ENCODE data around the gene SPZ1.

SPZ1 gene

GRCh38 chr5:80283360-80283759, 36.4 kb upstream of the SPZ1 start:
- no peak for DNase-seq (ENCODE audit: extremely low spot score)
- ChIA-PET CTCF (no interaction called here), POLR2A (no interaction called here)
- TF ChIP-seq ZNF384 (IDR thresholded peaks at IDR 0.05) (no peak), BHLHE40 (IDR thresholded peaks at IDR 0.05; ENCODE audit: borderline replicate concordance) (no peak), FOXM1 (IDR thresholded peaks at IDR 0.05; ENCODE audit: borderline replicate concordance) (no peak), ELF4 (IDR thresholded peaks at IDR 0.05) (no peak), PKNOX1 (IDR thresholded peaks at IDR 0.05) (no peak), HDGF (IDR thresholded peaks at IDR 0.05; ENCODE audit: borderline replicate concordance) (no peak)

GRCh38 chr5:80284720-80285119, 35.1 kb upstream of the SPZ1 start:
- ChIA-PET POLR2A (no interaction called here), CTCF (no interaction called here)
- TF ChIP-seq ARNT (IDR thresholded peaks at IDR 0.05): no peak
- TF ChIP-seq FOXK2 (IDR thresholded peaks at IDR 0.05): no peak
- TF ChIP-seq FOXA1 (IDR thresholded peaks at IDR 0.05): no peak
- no peak for TF ChIP-seq TARDBP (IDR thresholded peaks at IDR 0.05)
- no peak for TF ChIP-seq LEF1 (IDR thresholded peaks at IDR 0.05; ENCODE audit: borderline replicate concordance)
- TF ChIP-seq ELF4 (IDR thresholded peaks at IDR 0.05): no peak
- no peak for TF ChIP-seq L3MBTL2 (conservative IDR thresholded peaks at IDR 0.05)
- TF ChIP-seq NFRKB (IDR thresholded peaks at IDR 0.05): no peak
- TF ChIP-seq HDGF (IDR thresholded peaks at IDR 0.05; ENCODE audit: borderline replicate concordance): no peak
- TF ChIP-seq CTBP1 (IDR thresholded peaks at IDR 0.05; ENCODE audit: borderline replicate concordance): no peak
- TF ChIP-seq ZNF384 (IDR thresholded peaks at IDR 0.05): no peak
- no peak for TF ChIP-seq BHLHE40 (IDR thresholded peaks at IDR 0.05; ENCODE audit: borderline replicate concordance)
- TF ChIP-seq FOXM1 (IDR thresholded peaks at IDR 0.05; ENCODE audit: borderline replicate concordance): no peak
- TF ChIP-seq PKNOX1 (IDR thresholded peaks at IDR 0.05): no peak
- TF ChIP-seq SP1 (IDR thresholded peaks at IDR 0.05): no peak
- no peak for DNase-seq (ENCODE audit: extremely low spot score)

GRCh38 chr5:80288177-80288576, 31.6 kb upstream of the SPZ1 start:
- CTCF ChIA-PET: no interaction called here
- DNase-seq (ENCODE audit: extremely low spot score): no peak
- POLR2A ChIA-PET: no interaction called here
- TF ChIP-seq HDGF (IDR thresholded peaks at IDR 0.05; ENCODE audit: borderline replicate concordance): no peak
- no peak for TF ChIP-seq BHLHE40 (IDR thresholded peaks at IDR 0.05; ENCODE audit: borderline replicate concordance)

- CTCF ChIA-PET: interaction anchor here (0.6 kb wide), 1 partner anchor 119 kb away, joined by 4 read pairs; no protein-coding TSS in a partner anchor
- POLR2A ChIA-PET: no interaction called here
- DNase-seq (ENCODE audit: extremely low spot score): no peak
- no peak for TF ChIP-seq NFRKB (IDR thresholded peaks at IDR 0.05)
- no peak for TF ChIP-seq CTBP1 (IDR thresholded peaks at IDR 0.05; ENCODE audit: borderline replicate concordance)
- TF ChIP-seq SP1 (IDR thresholded peaks at IDR 0.05): no peak
- no peak for TF ChIP-seq FOXK2 (IDR thresholded peaks at IDR 0.05)
- no peak for TF ChIP-seq FOXM1 (IDR thresholded peaks at IDR 0.05; ENCODE audit: borderline replicate concordance)
- TF ChIP-seq HDGF (IDR thresholded peaks at IDR 0.05; ENCODE audit: borderline replicate concordance): no peak
- TF ChIP-seq ARNT (IDR thresholded peaks at IDR 0.05): no peak
- TF ChIP-seq ZNF384 (IDR thresholded peaks at IDR 0.05): no peak
- no peak for TF ChIP-seq LEF1 (IDR thresholded peaks at IDR 0.05; ENCODE audit: borderline replicate concordance)
- no peak for TF ChIP-seq L3MBTL2 (conservative IDR thresholded peaks at IDR 0.05)
These were observed 30.5 kb upstream of the SPZ1 start for GRCh38 chr5:80289320-80289719.

- no peak for DNase-seq (ENCODE audit: extremely low spot score)
- ChIA-PET POLR2A (no interaction called here), CTCF (interaction anchor here (1.3 kb wide), 1 partner anchor 16 kb away, joined by 3 read pairs; no protein-coding TSS in a partner anchor)
- TF ChIP-seq BHLHE40 (IDR thresholded peaks at IDR 0.05; ENCODE audit: borderline replicate concordance) (no peak), HDGF (IDR thresholded peaks at IDR 0.05; ENCODE audit: borderline replicate concordance) (no peak), L3MBTL2 (conservative IDR thresholded peaks at IDR 0.05) (no peak), SP1 (IDR thresholded peaks at IDR 0.05) (no peak)
These were observed 28.0 kb upstream of the SPZ1 start for GRCh38 chr5:80291761-80292160.

- no peak for DNase-seq (ENCODE audit: extremely low spot score)
- TF ChIP-seq ARNT (IDR thresholded peaks at IDR 0.05) (no peak), NFRKB (IDR thresholded peaks at IDR 0.05) (no peak), LEF1 (IDR thresholded peaks at IDR 0.05; ENCODE audit: borderline replicate concordance) (no peak), HDGF (IDR thresholded peaks at IDR 0.05; ENCODE audit: borderline replicate concordance) (no peak), FOXK2 (IDR thresholded peaks at IDR 0.05) (no peak), BHLHE40 (IDR thresholded peaks at IDR 0.05; ENCODE audit: borderline replicate concordance) (no peak), FOXM1 (IDR thresholded peaks at IDR 0.05; ENCODE audit: borderline replicate concordance) (no peak), SUZ12 (IDR thresholded peaks at IDR 0.05) (no peak), SP1 (IDR thresholded peaks at IDR 0.05) (no peak), TARDBP (IDR thresholded peaks at IDR 0.05) (no peak), L3MBTL2 (conservative IDR thresholded peaks at IDR 0.05) (no peak), CTBP1 (IDR thresholded peaks at IDR 0.05; ENCODE audit: borderline replicate concordance) (no peak), FOXA1 (IDR thresholded peaks at IDR 0.05) (no peak), ZNF384 (IDR thresholded peaks at IDR 0.05) (no peak), ELF4 (IDR thresholded peaks at IDR 0.05) (no peak), PKNOX1 (IDR thresholded peaks at IDR 0.05) (no peak)
- CTCF ChIA-PET: interaction anchor here (0.8 kb wide), 1 partner anchor 21 kb away, joined by 3 read pairs; no protein-coding TSS in a partner anchor
- POLR2A ChIA-PET: no interaction called here
These were observed 23.7 kb upstream of the SPZ1 start for GRCh38 chr5:80296121-80296520.

GRCh38 chr5:80299601-80300000, 20.2 kb upstream of the SPZ1 start:
- POLR2A ChIA-PET: no interaction called here
- CTCF ChIA-PET: no interaction called here
- TF ChIP-seq ELF4 (IDR thresholded peaks at IDR 0.05) (no peak), FOXA1 (IDR thresholded peaks at IDR 0.05) (no peak), CTBP1 (IDR thresholded peaks at IDR 0.05; ENCODE audit: borderline replicate concordance) (no peak), TARDBP (IDR thresholded peaks at IDR 0.05) (no peak)
- no peak for DNase-seq (ENCODE audit: extremely low spot score)
